Kidney capillary endothelial cell (primary cell): ENCODE results near the gene TRIM40.
"Not testable (repeated sequence)": the region's sequence is repeated elsewhere in the genome, so short reads cannot be mapped to it uniquely, and the experiment has no call there.

Experiments used
- DNase-seq: peaks from one replicate; pipeline ENCODE4 v3.0.0-alpha.2; 2018; ENCODE audit warnings: low spot score

TRIM40 gene

DNA sequence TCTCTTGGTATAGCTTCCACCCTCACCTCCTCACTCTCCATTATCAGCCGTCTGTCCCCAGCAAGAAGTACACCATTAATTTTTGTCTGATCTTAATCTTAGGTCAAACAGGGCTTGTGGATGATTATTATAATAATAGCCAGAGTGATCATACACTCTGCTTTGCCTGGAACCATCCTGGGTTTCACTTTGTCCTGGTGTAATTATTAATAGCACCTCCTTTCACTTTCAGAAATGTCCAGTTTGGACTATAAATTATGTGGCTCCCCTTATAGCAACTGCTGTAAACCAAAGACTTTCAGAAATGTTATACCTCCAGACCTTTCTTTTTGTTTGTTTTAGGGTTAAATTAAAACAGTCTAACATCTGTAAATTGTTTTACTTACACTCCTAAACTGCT lies 22.1 kb upstream of the TRIM40 start:
- DNase-seq = no peak

GRCh38 chr6:30116724-30117123 lies 19.2 kb upstream of the TRIM40 start:
- no peak for DNase-seq

- not testable (repeated sequence) for DNase-seq
Observed at GRCh38 chr6:30118691-30119090, 17.2 kb upstream of the TRIM40 start.

- no peak for DNase-seq
Observed at GRCh38 chr6:30121446-30122366, 14.2 kb upstream of the TRIM40 start.

DNA sequence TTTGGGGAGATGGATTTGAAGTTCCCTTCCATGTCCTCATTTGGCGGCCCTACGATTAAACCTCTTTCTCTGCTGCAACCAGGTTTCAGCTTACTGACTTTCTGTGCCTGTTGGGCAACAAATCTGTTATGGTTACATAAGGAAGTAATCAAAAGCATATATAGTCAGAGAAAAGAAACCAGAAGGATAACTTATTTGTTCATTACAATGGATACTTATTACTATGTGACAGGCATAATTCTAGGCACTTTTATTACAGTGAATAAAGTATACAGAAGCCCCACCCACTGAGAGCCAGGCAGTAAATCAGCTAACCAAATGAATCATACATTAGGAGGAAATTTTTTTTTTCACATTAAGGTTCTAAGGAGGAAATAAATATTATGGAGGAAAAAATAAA lies 13.4 kb upstream of the TRIM40 start:
- no peak for DNase-seq

DNA sequence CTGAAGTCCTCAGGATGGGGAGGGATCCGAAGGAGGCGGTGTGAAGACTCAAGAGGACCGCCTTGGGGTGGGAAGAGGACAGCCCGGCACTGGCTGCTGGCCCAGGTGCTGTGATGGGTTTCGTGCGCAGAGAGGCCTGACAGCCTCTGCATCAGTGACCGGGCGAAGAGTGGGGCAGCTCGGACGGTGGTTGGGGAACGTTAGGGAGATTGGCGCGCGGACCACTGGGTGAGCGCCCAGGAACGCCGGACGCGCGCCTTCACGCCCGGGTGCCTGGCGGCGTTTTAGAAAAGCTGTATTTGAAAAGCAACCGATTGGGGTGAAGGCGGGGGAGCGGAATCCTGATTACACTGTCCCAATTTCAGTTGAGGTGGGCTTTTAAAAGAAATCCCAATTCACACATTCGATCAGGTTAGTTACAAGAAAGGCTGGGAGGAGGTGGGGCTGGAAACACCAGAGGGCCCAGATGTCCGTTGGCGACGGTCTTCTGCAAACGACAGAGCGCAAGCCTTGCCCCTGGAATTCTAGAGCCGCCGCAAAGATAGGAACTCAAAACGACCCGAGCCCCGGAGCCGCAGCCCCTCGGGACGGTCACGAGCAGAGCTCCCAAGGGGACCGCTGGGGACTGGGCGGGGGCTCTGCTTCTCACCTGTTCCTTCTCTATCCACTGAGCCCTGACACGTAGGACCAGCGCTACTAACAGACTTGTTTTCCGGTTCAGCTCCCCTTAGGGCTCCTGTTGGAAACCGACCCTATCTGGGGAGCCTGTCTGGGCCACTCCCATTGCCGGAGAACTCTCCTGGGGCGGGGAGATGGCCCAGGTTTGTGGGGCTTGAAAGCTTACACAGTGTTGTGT lies 8.5 kb upstream of the TRIM40 start:
- DNase-seq = no peak

- DNase-seq = no peak
Observed at GRCh38 chr6:30129265-30130178, 6.4 kb upstream of the TRIM40 start.

GRCh38 chr6:30130179-30130679 lies 5.7 kb upstream of the TRIM40 start:
- no peak for DNase-seq

- peak; percentile 64 for DNase-seq
Observed at GRCh38 chr6:30130887-30131862, 4.8 kb upstream of the TRIM40 start.

- no peak for DNase-seq
Observed at GRCh38 chr6:30131947-30132497, 3.9 kb upstream of the TRIM40 start.

DNA sequence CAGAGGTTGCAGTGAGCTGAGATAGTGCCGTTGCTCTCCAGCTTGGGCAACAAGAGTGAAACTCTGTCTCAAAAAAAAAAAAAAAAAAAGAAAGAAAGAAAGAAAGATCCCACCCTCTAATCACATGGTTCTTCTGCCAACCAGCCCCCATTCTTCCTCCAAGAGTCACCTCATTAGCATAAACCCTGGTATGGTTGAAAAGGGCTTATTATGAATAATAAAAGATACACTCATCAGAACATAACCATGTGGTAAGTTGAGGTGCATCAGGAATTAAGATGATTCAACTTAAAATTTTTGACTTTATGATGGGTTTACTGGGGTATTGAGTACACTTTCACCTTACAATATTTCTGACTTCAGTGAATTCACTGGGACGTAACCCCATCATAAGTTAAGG lies 793 bp upstream of the TRIM40 start:
- DNase-seq = no peak

DNA sequence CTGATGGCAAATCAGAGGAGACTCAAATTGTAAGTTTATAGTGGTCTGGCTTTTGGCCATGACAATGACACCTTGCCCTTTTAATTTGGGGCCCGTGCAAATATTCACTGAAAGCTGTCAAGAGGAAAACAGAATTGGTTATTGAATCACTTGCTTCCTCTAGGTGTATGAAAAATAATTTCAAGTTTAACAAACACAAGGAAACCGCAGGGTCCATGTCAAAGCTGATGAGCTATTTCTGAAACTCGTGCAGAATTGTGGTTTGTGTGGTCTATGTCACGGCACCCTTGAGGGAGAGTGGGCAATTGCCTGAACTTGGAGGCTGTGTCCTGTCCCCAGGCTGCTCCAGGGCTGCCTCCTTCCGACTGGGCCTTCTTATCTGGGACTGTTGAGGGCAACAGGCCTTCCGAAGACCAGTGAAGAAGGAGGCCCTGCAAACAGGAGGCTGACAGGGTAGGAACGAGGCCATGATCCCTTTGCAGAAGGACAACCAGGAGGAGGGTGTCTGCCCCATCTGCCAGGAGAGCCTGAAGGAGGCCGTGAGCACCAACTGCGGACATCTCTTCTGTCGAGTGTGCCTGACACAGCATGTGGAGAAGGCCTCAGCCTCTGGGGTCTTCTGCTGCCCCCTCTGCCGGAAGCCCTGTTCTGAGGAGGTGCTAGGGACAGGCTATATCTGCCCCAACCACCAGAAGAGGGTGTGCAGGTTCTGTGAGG lies 788 bp downstream of the TRIM40 start:
- no peak for DNase-seq

GRCh38 chr6:30140240-30140639 lies 4.3 kb downstream of the TRIM40 start:
- DNase-seq = not testable (repeated sequence)

GRCh38 chr6:30142665-30143064 lies 6.7 kb downstream of the TRIM40 start:
- DNase-seq = no peak

- no peak for DNase-seq
Observed at GRCh38 chr6:30143780-30144179, 7.8 kb downstream of the TRIM40 start.

GRCh38 chr6:30144811-30145210 lies 8.9 kb downstream of the TRIM40 start:
- DNase-seq = no peak

GRCh38 chr6:30145818-30146217 lies 9.9 kb downstream of the TRIM40 start:
- no peak for DNase-seq

DNA sequence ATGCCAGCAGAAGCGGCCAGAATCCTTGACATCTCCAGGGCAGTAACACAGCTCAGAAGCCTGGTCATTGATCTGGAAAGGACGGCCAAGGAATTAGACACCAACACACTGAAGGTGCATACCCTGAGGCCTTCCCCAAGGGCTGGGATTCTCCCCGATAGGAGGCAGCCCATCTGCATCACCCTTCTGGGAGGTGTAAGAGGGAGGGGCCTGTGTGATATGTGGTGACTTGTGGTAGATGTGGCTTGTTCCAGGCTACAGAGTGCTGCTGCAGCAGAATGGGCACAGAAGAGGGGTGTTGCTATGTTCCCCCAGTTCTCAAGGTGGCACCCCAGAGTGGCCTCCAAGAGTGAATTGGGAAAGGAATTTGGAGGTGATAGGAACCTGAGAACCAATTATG lies 11.2 kb downstream of the TRIM40 start:
- DNase-seq = no peak

DNA sequence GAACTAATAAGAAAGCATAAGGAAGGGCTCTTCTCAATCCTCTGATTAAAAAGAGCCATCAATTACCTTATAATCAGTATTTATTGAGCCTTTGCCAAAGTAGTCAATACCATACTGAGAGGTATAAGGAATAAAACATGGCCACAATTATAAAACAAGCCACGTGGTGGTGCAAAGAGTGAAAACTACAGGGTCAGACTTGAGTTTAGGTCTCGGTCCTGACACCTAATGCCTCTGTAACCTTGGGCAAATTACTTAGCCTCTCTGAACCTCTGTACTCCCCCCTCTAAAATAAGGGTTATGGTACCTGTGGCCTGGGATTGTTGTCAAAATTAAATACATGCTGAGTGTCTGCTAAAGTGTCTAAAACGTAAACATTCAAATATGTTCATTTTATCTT lies 13.3 kb downstream of the TRIM40 start:
- no peak for DNase-seq
